ENCODE measurements around the gene PFN1.
"Not testable (repeated sequence)": the region's sequence is repeated elsewhere in the genome, so short reads cannot be mapped to it uniquely, and the experiment has no call there.

PFN1 gene

GRCh38 chr17:4945176-4945943 is 3.0 kb downstream of the PFN1 start:
- peak; percentile 75 for DNase-seq

- DNase-seq = no peak
Measured at GRCh38 chr17:4944554-4945175, 3.7 kb downstream of the PFN1 start.

- DNase-seq = peak; percentile 64
Measured at GRCh38 chr17:4944163-4944553, 4.2 kb downstream of the PFN1 start.

- no peak for DNase-seq
Measured at GRCh38 chr17:4942760-4943508, 5.4 kb downstream of the PFN1 start.

GRCh38 chr17:4941319-4941610 is 7.1 kb downstream of the PFN1 start:
- no peak for DNase-seq

- DNase-seq = peak; percentile 51
Measured at GRCh38 chr17:4940555-4941318, 7.6 kb downstream of the PFN1 start.

GRCh38 chr17:4939796-4940554 is 8.4 kb downstream of the PFN1 start, which contains the start of the genes RNF167 and SLC25A11:
TSS of gene RNF167 (plus strand) at chr17:4940268. CDS start at chr17:4940910, 642 bp downstream.
TSS of gene SLC25A11 (minus strand) at chr17:4940046. CDS start at chr17:4939910, 136 bp downstream.
- DNase-seq = peak; percentile 94

GRCh38 chr17:4939546-4939795 is 8.9 kb downstream of the PFN1 start:
- DNase-seq = no peak

GRCh38 chr17:4938688-4939545 is 9.4 kb downstream of the PFN1 start:
- no peak for DNase-seq

- no peak for DNase-seq
Measured at GRCh38 chr17:4938069-4938491, 10.2 kb downstream of the PFN1 start.

GRCh38 chr17:4937553-4937952 is 10.8 kb downstream of the PFN1 start:
- DNase-seq = no peak

GRCh38 chr17:4936436-4936835 is 11.9 kb downstream of the PFN1 start:
- DNase-seq = no peak

GRCh38 chr17:4935650-4936049 is 12.7 kb downstream of the PFN1 start:
- no peak for DNase-seq

GRCh38 chr17:4934173-4934979 is 14.0 kb downstream of the PFN1 start:
- no peak for DNase-seq

- no peak for DNase-seq
Measured at GRCh38 chr17:4933646-4934045, 14.7 kb downstream of the PFN1 start.

- no peak for DNase-seq
Measured at GRCh38 chr17:4932756-4933155, 15.6 kb downstream of the PFN1 start.

GRCh38 chr17:4931963-4932362 is 16.4 kb downstream of the PFN1 start, which contains the start of gene GP1BA:
TSS of gene GP1BA (plus strand) at chr17:4932277. CDS start at chr17:4932605, 328 bp downstream.
- no peak for DNase-seq

GRCh38 chr17:4928881-4929280 is 19.4 kb downstream of the PFN1 start:
- DNase-seq = no peak

GRCh38 chr17:4926577-4927335 is 21.6 kb downstream of the PFN1 start:
- DNase-seq = not testable (repeated sequence)

GRCh38 chr17:4921320-4921719 is 27.0 kb downstream of the PFN1 start:
- no peak for DNase-seq
